OCI-M2 (cell line): ENCODE measurements around the gene GSTM2.
"Not testable (repeated sequence)": the region's sequence is repeated elsewhere in the genome, so short reads cannot be mapped to it uniquely, and the experiment has no call there.

Experiments used
- DNase-seq: peaks from one replicate; lab custom pipeline; 2025; ENCODE audit not compliant: unreplicated experiment; lab: John Stamatoyannopoulos, UW

The GSTM2 gene

GRCh38 chr1:109643385-109644230, 24.2 kb upstream of the GSTM2 start:
- peak; percentile 20 for DNase-seq

GRCh38 chr1:109644670-109645069, 23.2 kb upstream of the GSTM2 start:
- no peak for DNase-seq

DNA sequence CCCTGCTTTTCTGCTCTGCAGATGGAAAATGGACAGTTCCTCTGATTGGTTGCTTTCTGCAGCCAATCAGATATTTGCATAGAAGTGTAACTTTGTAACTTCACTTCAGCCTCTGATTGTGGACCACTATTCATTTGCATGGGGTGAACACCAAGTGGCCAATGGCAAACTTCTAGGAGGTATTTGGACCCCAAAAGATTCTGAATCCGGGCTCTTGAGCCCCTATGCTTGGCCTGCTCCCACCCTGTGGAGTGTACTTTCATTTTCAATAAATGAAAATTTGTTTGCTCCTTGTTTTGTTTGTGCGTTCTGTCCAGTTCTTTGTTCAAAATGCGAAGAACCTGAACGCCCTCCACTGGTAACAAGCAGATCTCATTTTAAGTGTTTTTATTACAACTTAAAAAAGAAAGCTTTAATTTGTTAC, 18.4 kb upstream of the GSTM2 start:
- peak; percentile 12 for DNase-seq

DNA sequence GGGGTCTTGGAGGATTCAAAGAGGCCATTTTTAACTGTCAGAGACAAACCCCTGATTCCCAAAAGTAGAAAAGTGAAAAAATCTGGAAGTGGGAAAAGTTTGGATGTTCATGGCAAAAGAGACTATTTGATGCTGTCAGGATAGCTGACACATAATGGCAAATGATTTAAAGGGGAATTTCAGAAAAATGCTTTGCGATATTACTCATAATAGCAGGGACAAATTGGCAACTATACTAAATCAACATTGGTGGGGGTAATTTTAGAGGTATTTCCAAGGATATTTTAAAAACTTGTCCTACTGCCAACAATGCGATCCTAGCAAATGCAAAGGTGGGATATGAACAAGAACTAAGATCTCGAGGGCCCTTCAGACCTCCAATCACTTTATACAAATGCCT, 17.2 kb upstream of the GSTM2 start:
- DNase-seq: no peak

GRCh38 chr1:109652402-109652801, 15.5 kb upstream of the GSTM2 start:
- DNase-seq: no peak

DNA sequence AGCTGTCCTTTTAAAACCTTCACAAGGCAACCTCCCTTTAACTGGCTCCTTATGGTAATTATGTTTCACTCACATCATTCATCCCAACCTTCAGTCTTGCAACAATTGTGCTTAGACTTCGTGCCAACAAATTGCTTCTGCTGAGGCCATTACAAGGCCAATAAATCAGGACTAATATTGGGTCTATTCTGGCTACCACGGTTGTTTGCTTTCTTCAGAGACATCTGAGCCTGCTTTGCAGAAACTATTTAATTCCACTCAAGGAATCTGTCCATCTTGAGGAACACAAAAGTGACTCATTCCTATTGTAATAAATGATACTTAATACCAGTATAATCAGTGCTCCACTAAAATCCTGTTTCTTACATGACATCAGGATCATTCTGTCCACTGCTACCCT, 14.6 kb upstream of the GSTM2 start:
- DNase-seq: no peak

- no peak for DNase-seq
These were observed 13.3 kb upstream of the GSTM2 start for GRCh38 chr1:109654519-109654918.

DNA sequence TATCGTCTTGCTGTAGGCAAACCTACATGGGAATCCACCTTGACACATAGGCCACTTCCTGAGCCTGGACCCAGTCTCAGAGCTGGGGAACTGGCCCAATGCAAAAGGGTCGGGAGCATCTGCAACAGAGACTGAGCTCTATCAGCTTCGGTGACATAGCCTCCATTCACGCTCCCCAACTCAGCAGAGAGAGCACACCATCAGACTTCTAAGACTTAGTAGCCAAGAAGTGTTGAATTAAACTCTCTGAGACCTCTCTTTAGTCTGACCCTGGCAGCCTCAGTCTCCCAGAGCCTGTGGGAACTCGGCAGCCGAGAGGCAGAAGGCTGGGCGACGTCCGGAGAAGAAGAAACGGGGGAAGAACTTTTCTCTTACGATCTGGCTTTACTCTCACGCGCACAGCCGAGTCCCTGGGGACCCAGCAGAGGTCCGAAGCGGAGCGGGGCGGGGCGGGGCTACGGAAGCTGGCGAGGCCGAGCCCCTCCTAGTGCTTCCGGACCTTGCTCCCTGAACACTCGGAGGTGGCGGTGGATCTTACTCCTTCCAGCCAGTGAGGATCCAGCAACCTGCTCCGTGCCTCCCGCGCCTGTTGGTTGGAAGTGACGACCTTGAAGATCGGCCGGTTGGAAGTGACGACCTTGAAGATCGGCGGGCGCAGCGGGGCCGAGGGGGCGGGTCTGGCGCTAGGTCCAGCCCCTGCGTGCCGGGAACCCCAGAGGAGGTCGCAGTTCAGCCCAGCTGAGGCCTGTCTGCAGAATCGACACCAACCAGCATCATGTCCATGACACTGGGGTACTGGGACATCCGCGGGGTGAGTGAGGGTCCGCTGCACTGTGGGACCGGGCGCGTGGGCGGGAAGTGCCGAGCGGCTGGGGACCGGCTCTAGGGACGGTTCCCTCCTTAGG, 12.0 kb upstream of the GSTM2 start, which contains the start of gene GSTM4:
Gene GSTM4 (plus strand): TSS at position 485 of the 905 bp plus-strand sequence. CDS start 291 bp downstream, at position 776.
- DNase-seq: peak; percentile 33

DNA sequence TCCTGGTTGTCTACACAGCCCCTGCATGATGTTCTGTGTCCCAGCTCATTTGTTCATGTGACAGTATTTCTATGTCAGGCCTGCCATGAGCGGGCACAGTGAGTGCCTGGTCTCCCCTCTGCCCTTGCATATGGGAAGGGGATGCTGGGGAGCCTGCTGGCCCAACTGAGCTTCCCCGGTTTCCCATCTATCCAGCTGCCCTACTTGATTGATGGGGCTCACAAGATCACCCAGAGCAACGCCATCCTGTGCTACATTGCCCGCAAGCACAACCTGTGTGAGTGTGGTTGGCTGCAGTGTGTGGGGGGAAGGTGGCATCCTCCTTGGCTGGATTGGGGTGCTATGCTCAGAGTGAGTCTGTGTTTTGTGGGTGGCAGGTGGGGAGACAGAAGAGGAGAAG, 10.5 kb upstream of the GSTM2 start:
- DNase-seq: no peak

GRCh38 chr1:109657970-109658369, 9.9 kb upstream of the GSTM2 start:
- DNase-seq: no peak

DNA sequence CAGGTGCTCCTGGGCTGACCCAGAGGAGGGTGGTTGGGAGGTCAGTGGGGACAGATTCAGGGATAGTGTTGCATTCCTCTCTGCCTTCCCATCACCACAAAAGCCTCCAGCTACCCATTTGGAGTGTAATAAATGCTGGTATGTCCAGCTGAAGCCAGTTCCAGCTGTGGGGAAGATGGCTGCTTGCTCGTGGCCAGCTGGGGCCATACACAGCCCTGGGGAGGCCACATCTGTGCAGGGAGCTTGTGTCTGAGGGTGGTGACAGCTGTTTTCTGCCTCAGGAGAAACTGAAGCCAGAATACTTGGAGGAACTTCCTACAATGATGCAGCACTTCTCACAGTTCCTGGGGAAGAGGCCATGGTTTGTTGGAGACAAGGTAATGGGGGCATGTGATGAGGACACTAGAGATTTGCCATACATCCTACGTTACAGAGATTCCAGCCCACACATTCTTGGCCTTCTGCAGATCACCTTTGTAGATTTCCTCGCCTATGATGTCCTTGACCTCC, 9.3 kb upstream of the GSTM2 start:
- DNase-seq: no peak

DNA sequence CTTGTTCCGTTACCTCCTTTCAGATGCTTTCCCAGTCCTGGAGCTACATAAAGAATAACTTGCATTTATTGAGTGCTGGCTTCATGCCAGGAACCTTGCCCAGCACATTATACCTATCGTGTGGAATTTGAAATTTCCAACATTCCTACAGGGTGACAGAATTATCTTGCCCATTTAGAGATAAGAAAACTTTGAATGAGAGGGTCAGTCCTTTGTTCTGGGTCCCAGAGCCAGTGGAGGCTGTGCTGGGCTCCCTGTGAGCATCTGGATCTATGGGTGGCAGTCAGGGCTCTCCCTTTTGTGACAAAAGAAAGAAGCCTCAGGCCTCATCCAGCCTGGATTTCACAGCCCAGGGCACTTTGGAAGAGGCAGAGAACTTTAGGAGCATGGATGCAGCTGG, 8.7 kb upstream of the GSTM2 start:
- no peak for DNase-seq

DNA sequence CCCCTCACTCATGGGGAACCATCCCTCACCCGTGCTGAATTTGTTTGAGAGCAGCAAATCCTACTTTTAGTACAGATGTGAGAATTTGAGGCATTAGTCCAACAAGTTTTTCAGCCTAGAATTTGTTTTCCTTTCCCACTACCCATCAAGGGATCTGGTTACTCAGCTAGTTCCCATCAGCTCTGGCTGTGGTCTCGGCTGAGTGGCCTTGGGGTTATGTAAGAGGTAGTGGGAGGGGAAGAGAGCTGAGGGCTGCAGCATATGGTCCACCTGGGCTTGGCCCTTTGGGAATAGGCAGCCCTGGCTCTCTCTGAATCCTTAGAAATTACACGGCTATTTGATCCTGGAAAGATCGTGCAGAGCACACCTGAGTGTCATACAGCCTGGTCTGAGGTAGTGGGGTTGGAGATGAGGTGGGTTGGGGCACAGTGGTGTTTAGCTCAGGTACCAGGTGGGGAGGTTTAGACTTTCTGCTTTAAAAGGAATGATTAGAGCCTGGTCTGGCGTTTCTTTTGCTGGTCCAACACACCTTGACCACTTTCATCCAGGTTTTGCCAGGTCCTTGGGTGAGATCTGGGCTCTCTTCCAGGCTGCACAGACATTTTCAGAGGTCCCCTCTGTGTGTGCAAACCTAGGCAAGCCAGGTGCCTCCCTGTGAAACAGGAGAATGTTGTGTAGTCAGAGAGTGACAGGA, 7.7 kb upstream of the GSTM2 start:
- no peak for DNase-seq

DNA sequence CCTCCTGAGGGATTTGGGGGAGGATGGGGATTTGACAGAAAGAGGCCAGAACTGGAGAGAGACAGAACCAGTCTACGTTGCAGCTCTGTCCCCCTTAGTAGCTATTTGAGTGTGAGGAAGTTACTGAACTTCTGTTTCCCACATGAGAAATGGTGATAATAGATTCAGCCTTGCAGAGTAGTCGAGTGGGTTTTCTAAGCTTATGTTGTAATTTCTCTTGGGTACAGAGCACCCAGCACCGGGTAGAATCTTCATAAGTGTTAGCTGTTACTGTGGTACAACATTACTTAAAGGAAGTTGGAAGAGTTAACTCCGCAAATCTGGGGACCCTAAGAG, 7.2 kb upstream of the GSTM2 start:
- DNase-seq: not testable (repeated sequence)

DNA sequence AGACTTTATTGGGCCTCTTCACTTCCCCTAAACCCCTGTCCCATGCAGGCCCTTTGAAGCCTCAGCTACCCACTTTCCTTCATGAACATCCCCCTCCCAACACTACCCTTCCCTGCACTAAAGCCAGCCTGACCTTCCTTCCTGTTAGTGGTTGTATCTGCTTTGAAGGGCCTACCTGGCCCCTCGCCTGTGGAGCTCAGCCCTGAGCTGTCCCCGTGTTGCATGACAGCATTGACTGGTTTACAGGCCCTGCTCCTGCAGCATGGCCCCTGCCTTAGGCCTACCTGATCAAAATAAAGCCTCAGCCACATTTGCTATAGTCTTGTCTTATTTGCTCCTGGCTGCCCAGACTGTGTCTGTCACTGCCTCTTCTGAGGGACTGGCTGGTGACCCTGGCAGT, 6.5 kb upstream of the GSTM2 start:
- no peak for DNase-seq

DNA sequence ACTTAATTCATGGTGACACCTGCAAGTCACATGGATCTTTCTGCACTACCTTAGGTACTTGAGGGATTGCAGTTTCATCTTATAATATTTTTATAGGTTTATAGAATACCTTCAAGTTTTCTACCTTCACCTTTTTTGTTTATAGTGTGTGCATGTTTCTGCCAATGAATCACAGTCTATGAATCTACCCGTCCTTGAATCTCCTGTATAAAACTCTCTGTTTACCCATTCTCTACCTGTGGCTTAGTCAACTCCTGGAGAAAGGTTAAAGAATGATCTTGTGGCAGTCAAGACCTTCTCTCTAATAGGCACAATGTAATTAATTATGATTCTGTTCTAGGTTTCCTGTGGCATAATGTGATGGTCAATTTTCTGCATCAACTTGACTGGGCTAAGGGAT, 3.2 kb upstream of the GSTM2 start:
- DNase-seq: no peak

- DNase-seq: no peak
These were observed 392 bp downstream of the GSTM2 start for GRCh38 chr1:109668123-109668775.

GRCh38 chr1:109669246-109669948, 1.5 kb downstream of the GSTM2 start:
- no peak for DNase-seq

- not testable (repeated sequence) for DNase-seq
These were observed 2.1 kb downstream of the GSTM2 start for GRCh38 chr1:109669949-109670302.

DNA sequence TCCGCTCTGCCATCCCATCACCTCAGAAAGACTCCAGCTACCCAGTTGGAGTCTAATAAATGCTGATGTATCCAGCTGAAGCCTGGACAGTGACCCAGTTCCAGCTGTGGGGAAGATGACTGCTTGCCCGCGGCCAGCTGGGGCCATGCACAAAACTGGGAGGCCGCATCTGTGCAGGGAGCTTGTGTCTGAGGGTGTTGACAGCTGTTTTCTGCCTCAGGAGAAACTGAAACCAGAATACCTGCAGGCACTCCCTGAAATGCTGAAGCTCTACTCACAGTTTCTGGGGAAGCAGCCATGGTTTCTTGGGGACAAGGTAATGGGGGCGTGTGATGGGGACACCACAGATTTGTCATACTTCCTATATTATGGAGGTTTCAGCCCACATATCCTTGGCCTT, 3.2 kb downstream of the GSTM2 start:
- no peak for DNase-seq
